Activated CD8-positive, alpha-beta T cell treated with anti-CD3 and anti-CD28 coated beads, Interleukin-2, amount 10 ng/mL, durations not matched to agents 7 days and 5 days (primary cell): ENCODE measurements around the gene DISP2. TPM values are rescaled to one million over a fixed set of nuclear protein-coding genes. Genes with fewer than 3 reads are reported as not detected.
A peak's percentile ranks its signal among the peaks of the same experiment; 100 is the strongest.

Experiments
- ATAC-seq: fragments of 150-1000 bp; cut with Tn5 transposase; one replicate; pipeline ENCODE4 v1.10.0; 2021; ENCODE audit warnings: moderate library complexity
- CTCF ChIA-PET: fragments of 350-600 bp; sonication (Branson Sonifier 250); formaldehyde crosslinking; loops from one replicate; lab custom pipeline; 2021; ENCODE audit warnings: antibody characterized with exemption; lab: Charles Lee
- POLR2A ChIA-PET: fragments of 350-600 bp; sonication (Branson Sonifier 250); formaldehyde crosslinking; loops from one replicate; lab custom pipeline; 2021; ENCODE audit warnings: antibody characterized with exemption; lab: Charles Lee
- DNase-seq: peaks from one replicate; pipeline ENCODE4 v3.0.0-alpha.2; 2020
- H3K27ac Mint-ChIP-seq: one replicate; pipeline ENCODE4 v1.8.0; 2021; ENCODE audit warnings: mild to moderate bottlenecking, mixed read lengths
- H3K27me3 Mint-ChIP-seq: one replicate; pipeline ENCODE4 v1.8.0; 2021; ENCODE audit warnings: low read depth, mixed read lengths
- H3K36me3 Mint-ChIP-seq: one replicate; pipeline ENCODE4 v1.8.0; 2021; ENCODE audit warnings: low read depth, mixed read lengths
- H3K4me1 Mint-ChIP-seq: one replicate; pipeline ENCODE4 v1.8.0; 2021; ENCODE audit warnings: low read depth, mixed read lengths
- H3K4me3 Mint-ChIP-seq: one replicate; pipeline ENCODE4 v1.8.0; 2021; ENCODE audit warnings: mild to moderate bottlenecking, mixed read lengths
- H3K9me3 Mint-ChIP-seq: one replicate; pipeline ENCODE4 v1.8.0; 2022; ENCODE audit warnings: mixed read lengths; ENCODE audit not compliant: insufficient read depth
- total RNA-seq, 2 experiments: library from RNA; stranded (reverse); gene quantifications; one replicate each; pipeline ENCODE4 v1.2.3, GENCODE V29; 2021

The DISP2 gene
- total RNA-seq, 2 experiments from 2014 or later, result 0.82 to 2.6 TPM

DNA sequence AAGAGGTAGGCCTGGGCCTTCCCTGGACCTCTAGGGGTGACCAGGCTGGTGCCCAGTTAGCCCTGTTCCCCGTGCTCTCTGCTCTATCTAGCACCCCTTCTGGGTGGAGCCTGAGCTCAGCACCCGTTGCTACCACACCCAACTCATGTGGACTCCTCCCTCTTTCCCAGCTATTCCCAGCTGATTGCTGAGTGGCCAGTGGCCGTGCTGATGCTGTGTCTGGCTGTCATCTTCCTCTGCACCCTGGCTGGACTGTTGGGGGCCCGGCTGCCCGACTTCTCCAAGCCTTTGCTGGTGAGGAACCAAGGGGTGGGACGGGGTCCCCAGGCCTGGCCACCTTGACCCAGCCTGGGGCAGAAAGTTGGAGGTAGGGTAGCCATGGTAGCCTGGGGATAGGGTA lies 6.2 kb downstream of the DISP2 start:
- Mint-ChIP-seq H3K9me3 (no peaks in the 10 kb centered on the region), H3K4me3 (no peak overlapping the region), H3K4me1 (peaks cover 33% of the 10 kb centered on the region), H3K27me3 (no peaks in the 10 kb centered on the region), H3K27ac (no peak overlapping the region), H3K36me3 (no peaks in the 10 kb centered on the region)
- no peak for DNase-seq
- CTCF ChIA-PET, result interaction anchor here (1.5 to 7.1 kb wide), 3 partner anchors 21 to 41 kb away, joined by 5 to 51 read pairs (median 34); partner anchors contain the start of genes CCDC9B and IVD
- no peak for ATAC-seq
- POLR2A ChIA-PET, result no interaction called here

DNA sequence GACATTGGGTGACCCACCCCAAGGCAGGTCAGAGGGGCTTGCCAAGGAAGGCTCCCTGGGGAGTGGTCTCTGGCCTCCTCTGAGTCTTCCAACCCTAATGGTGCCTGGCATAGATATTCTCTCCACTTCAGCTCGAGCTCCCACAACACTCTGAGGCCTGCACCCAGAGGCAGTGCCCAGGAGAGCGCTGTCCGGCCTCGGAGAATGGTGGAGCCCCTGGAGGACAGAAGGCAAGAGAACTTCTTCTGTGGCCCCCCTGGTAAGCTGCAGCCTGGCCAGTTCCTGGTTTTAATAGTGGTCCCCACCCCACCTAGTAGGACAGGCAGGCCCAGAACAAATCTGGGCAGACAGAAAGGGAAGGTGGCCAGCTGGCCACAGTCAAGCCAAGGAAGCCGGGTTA lies 7.0 kb downstream of the DISP2 start:
- Mint-ChIP-seq H3K27ac (no peak overlapping the region), H3K36me3 (no peaks in the 10 kb centered on the region), H3K4me1 (peaks cover 33% of the 10 kb centered on the region), H3K4me3 (no peak overlapping the region), H3K9me3 (no peaks in the 10 kb centered on the region), H3K27me3 (no peaks in the 10 kb centered on the region)
- CTCF ChIA-PET, result interaction anchor here (0.8 to 8.4 kb wide), 7 partner anchors 21 to 92 kb away, joined by 3 to 109 read pairs (median 5); partner anchors contain the start of genes CCDC9B and IVD
- DNase-seq (no peak), ATAC-seq (no peak)
- POLR2A ChIA-PET, result no interaction called here

DNA sequence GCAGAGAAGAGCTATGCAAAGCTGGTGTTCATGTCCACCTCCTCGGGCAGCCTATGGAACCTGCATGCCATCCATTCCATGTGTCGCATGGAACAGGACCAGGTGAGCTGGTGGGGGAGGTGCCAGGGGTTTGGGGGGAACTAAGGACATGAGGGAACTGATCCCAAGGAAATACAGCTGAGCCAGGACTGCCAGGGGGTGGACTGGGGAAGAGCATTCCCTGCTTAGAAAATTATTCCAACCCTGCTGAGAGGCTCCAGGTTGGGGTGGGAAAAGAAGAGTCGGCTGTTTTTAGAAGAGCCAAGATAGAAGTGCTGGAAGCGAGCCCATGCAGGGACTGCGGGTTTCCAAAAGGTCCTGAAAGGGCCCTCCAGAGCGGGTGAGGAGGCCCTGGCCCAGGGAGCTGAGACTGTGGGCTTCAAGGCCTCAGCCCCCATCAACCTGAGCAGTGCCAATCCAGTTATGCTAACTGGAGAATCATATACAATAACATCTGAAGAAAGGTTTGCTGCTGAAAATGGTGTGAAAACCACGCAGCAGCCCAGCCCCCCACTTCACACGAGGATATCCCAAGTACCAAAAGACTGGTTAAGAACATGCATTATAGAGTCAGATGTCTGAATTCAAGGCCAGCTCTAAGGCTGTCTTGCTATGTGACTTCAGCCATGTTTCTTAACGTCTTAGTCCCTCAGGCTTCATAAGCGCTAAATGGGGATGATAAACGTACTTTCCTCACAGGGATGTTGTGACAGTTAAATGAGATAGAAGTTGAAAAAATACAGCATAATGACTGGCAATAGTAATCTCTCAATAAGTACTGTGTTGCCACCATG lies 7.8 kb downstream of the DISP2 start:
- POLR2A ChIA-PET, result interaction anchor here (0.6 to 1.7 kb wide), 3 partner anchors 17 to 45 kb away, joined by 3 to 5 read pairs (median 5); partner anchors contain the start of genes IVD and KNSTRN
- no peaks in the 10 kb centered on the region for H3K9me3 Mint-ChIP-seq

DNA sequence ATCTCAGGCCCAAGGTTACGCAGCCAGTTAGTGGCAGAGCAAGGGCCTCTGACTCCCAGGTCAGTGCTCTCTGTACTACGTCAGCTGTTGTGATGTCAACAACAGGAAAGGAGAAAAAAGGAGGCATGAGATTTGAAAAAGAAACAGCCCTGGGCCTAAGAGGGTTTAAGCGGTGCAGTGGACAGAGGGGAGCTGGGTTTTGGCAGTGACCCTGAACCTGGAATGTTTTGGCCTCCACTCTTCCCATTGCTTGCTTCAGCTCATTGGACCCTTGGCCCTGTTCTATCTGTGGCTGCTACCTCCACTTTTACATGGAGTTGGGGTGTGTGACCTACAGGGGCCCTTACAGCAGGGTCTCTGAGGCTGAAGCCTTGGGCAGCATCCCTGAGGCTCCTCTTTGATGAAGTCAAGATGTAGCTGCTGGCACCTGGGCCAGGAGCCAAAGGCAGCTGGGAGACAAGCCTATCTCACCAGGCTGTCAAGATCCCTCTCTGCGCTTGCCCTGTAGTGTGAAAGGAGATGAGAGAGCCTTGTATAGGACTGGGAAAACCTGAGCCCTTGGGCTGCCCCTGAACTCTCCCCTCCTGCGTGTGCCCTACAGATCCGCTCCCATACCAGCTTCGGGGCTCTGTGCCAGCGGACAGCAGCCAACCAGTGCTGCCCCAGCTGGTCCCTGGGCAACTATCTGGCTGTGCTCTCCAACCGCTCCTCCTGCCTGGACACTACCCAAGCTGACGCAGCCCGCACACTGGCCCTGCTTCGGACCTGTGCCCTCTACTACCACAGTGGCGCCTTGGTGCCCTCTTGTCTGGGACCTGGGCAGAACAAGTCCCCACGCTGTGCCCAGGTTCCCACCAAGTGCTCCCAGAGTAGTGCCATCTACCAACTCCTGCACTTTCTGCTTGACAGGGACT lies 8.7 kb downstream of the DISP2 start:
- CTCF ChIA-PET, result interaction anchor here (0.7 to 8.4 kb wide), 17 partner anchors 9 to 166 kb away, joined by 3 to 109 read pairs (median 6); partner anchors contain the start of genes CCDC9B, DISP2, INAFM2 and IVD
- DNase-seq, result no peak
- Mint-ChIP-seq H3K4me1 (peaks cover 33% of the 10 kb centered on the region), H3K27me3 (peaks cover 7% of the 10 kb centered on the region), H3K27ac (peak overlapping the region; percentile 85), H3K36me3 (no peaks in the 10 kb centered on the region), H3K4me3 (peak overlapping the region; percentile 77), H3K9me3 (no peaks in the 10 kb centered on the region)
- POLR2A ChIA-PET, result interaction anchor here (1.7 kb wide), 1 partner anchor 16 kb away, joined by 5 read pairs; the partner anchor contains the start of gene KNSTRN
- ATAC-seq, result no peak

More for the DNA sequence above, 7.8 kb downstream of the DISP2 start:
- no peaks in the 10 kb centered on the region for H3K36me3 Mint-ChIP-seq
- H3K4me1 Mint-ChIP-seq, result peaks cover 33% of the 10 kb centered on the region
- H3K27ac Mint-ChIP-seq, result no peak overlapping the region
- no peak overlapping the region for H3K4me3 Mint-ChIP-seq
- CTCF ChIA-PET, result interaction anchor here (0.7 to 8.4 kb wide), 11 partner anchors 16 to 91 kb away, joined by 3 to 109 read pairs (median 6); partner anchors contain the start of genes BAHD1, CCDC9B, INAFM2 and IVD
- no peaks in the 10 kb centered on the region for H3K27me3 Mint-ChIP-seq
- DNase-seq (no peak), ATAC-seq (no peak)

DNA sequence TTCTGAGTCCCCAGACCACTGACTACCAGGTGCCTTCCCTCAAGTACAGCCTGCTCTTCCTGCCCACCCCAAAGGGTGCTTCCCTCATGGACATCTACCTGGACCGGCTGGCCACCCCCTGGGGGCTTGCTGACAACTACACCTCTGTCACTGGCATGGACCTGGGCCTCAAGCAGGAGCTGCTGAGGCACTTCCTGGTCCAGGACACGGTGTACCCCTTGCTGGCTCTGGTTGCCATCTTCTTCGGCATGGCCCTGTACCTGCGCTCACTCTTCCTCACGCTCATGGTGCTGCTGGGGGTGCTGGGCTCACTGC lies 9.3 kb downstream of the DISP2 start:
- CTCF ChIA-PET, result interaction anchor here (0.6 to 8.4 kb wide), 17 partner anchors 10 to 167 kb away, joined by 3 to 109 read pairs (median 6); partner anchors contain the start of genes CCDC9B, DISP2, IVD and KNSTRN
- H3K36me3 Mint-ChIP-seq, result no peaks in the 10 kb centered on the region
- no peaks in the 10 kb centered on the region for H3K9me3 Mint-ChIP-seq
- peak overlapping the region; percentile 77 for H3K4me3 Mint-ChIP-seq
- peak overlapping the region; percentile 85 for H3K27ac Mint-ChIP-seq
- DNase-seq (no peak), ATAC-seq (no peak)
- peaks cover 7% of the 10 kb centered on the region for H3K27me3 Mint-ChIP-seq
- H3K4me1 Mint-ChIP-seq, result peaks cover 33% of the 10 kb centered on the region
- POLR2A ChIA-PET, result interaction anchor here (1.7 kb wide), 1 partner anchor 16 kb away, joined by 5 read pairs; the partner anchor contains the start of gene KNSTRN

DNA sequence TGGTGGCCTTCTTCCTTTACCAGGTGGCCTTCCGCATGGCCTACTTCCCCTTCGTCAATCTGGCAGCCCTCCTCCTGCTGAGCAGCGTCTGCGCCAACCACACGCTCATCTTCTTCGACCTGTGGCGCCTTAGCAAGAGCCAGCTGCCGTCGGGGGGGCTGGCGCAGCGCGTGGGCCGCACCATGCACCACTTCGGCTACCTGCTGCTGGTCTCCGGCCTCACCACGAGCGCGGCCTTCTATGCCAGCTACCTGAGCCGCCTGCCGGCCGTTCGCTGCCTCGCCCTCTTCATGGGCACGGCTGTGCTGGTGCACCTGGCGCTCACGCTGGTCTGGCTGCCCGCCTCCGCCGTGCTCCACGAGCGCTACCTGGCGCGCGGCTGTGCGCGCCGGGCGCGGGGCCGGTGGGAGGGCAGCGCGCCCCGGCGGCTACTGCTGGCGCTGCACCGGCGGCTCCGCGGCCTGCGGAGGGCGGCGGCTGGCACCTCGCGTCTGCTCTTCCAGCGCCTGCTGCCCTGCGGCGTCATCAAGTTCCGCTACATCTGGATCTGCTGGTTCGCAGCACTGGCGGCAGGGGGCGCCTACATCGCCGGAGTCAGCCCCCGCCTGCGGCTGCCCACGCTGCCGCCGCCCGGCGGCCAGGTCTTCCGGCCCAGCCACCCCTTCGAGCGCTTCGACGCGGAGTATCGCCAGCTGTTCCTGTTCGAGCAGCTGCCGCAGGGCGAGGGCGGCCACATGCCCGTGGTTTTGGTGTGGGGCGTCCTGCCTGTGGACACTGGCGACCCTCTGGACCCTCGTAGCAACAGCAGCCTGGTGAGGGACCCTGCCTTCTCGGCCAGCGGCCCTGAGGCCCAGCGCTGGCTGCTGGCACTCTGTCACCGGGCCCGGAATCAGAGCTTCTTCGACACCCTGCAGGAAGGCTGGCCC lies 9.9 kb downstream of the DISP2 start:
- H3K36me3 Mint-ChIP-seq, result no peaks in the 10 kb centered on the region
- POLR2A ChIA-PET, result interaction anchor here (1.7 to 1.8 kb wide), 2 partner anchors 15 to 56 kb away, joined by 5 to 6 read pairs; partner anchors contain the start of gene KNSTRN
- H3K27me3 Mint-ChIP-seq, result peaks cover 7% of the 10 kb centered on the region
- ATAC-seq, result peak; percentile 95
- H3K9me3 Mint-ChIP-seq, result no peaks in the 10 kb centered on the region
- peak overlapping the region; percentile 85 for H3K27ac Mint-ChIP-seq
- CTCF ChIA-PET, result interaction anchor here (0.6 to 8.4 kb wide), 23 partner anchors 10 to 197 kb away, joined by 3 to 109 read pairs (median 5); partner anchors contain the start of genes CCDC32, CCDC9B, DISP2 and IVD
- peak; percentile 91 for DNase-seq
- peak overlapping the region; percentile 77 for H3K4me3 Mint-ChIP-seq
- H3K4me1 Mint-ChIP-seq, result peaks cover 33% of the 10 kb centered on the region

DNA sequence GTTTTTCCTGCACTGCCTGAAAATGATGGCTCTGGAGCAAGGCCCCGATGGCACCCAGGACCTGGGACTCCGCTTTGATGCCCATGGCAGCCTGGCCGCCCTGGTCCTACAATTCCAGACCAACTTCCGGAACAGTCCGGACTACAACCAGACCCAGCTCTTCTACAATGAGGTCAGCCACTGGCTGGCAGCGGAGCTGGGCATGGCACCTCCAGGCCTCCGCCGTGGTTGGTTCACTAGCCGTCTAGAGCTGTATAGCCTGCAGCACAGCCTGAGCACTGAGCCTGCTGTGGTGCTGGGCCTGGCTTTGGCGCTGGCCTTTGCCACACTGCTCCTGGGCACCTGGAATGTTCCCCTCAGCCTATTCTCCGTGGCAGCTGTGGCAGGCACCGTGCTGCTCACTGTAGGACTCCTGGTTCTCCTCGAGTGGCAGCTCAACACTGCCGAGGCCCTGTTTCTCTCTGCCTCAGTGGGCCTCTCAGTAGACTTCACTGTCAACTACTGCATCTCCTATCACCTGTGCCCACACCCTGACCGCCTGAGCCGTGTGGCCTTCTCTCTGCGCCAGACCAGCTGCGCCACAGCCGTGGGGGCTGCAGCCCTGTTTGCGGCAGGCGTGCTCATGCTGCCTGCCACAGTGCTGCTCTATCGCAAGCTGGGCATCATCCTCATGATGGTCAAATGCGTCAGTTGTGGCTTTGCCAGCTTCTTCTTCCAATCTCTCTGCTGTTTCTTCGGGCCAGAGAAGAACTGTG lies 10.9 kb downstream of the DISP2 start:
- Mint-ChIP-seq H3K27ac (no peak overlapping the region), H3K36me3 (no peaks in the 10 kb centered on the region), H3K4me3 (no peak overlapping the region), H3K4me1 (peaks cover 33% of the 10 kb centered on the region), H3K9me3 (no peaks in the 10 kb centered on the region), H3K27me3 (peaks cover 7% of the 10 kb centered on the region)
- ChIA-PET CTCF (interaction anchor here (0.7 to 8.4 kb wide), 16 partner anchors 9 to 196 kb away, joined by 3 to 109 read pairs (median 8); partner anchors contain the start of genes CCDC32, CCDC9B, DISP2 and IVD), POLR2A (interaction anchor here (0.9 to 1.8 kb wide), 3 partner anchors 14 to 55 kb away, joined by 3 to 7 read pairs (median 6); partner anchors contain the start of genes IVD and KNSTRN)
- ATAC-seq, result no peak
- no peak for DNase-seq

DNA sequence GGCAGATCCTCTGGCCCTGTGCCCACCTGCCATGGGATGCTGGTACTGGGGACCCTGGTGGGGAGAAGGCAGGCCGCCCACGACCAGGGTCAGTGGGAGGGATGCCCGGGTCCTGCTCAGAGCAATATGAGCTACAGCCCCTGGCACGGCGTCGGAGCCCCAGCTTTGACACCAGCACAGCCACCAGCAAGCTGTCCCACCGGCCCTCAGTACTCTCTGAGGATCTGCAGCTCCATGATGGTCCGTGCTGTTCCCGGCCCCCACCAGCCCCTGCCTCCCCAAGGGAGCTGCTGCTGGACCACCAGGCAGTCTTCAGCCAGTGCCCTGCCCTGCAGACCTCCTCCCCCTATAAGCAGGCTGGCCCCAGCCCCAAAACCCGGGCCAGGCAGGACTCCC lies 11.5 kb downstream of the DISP2 start:
- Mint-ChIP-seq H3K4me1 (peaks cover 33% of the 10 kb centered on the region), H3K27me3 (peaks cover 7% of the 10 kb centered on the region), H3K36me3 (no peaks in the 10 kb centered on the region), H3K9me3 (no peaks in the 10 kb centered on the region), H3K4me3 (no peak overlapping the region), H3K27ac (no peak overlapping the region)
- no peak for DNase-seq
- no peak for ATAC-seq
- CTCF ChIA-PET, result interaction anchor here (1.4 to 8.4 kb wide), 11 partner anchors 8 to 196 kb away, joined by 3 to 109 read pairs (median 17); partner anchors contain the start of genes CCDC32, CCDC9B, DISP2 and IVD
- POLR2A ChIA-PET, result interaction anchor here (0.9 to 1.8 kb wide), 3 partner anchors 13 to 54 kb away, joined by 3 to 7 read pairs (median 6); partner anchors contain the start of genes IVD and KNSTRN

DNA sequence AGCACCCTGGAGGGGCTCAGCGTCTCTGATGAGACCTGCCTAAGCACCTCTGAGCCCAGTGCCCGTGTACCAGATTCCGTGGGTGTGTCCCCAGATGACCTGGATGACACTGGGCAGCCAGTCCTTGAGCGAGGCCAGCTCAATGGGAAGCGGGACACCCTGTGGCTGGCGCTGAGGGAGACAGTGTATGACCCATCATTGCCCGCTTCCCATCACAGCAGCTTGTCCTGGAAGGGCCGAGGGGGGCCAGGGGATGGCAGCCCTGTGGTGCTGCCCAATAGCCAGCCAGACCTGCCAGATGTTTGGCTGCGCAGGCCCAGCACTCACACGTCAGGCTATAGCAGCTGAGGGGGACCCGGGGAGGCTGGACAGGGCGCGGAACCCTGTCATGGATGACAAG lies 12.0 kb downstream of the DISP2 start:
- ATAC-seq, result no peak
- DNase-seq, result no peak
- Mint-ChIP-seq H3K9me3 (no peaks in the 10 kb centered on the region), H3K36me3 (no peaks in the 10 kb centered on the region), H3K27me3 (peaks cover 7% of the 10 kb centered on the region), H3K4me3 (no peak overlapping the region), H3K4me1 (peaks cover 33% of the 10 kb centered on the region), H3K27ac (no peak overlapping the region)
- CTCF ChIA-PET, result interaction anchor here (1.4 to 8.4 kb wide), 9 partner anchors 12 to 137 kb away, joined by 3 to 109 read pairs (median 17); partner anchors contain the start of genes CCDC9B, DISP2 and KNSTRN
- POLR2A ChIA-PET, result interaction anchor here (0.9 to 1.8 kb wide), 4 partner anchors 13 to 54 kb away, joined by 3 to 7 read pairs (median 4); partner anchors contain the start of genes IVD and KNSTRN
